ENCODE measurements around the gene KIF27. TPM values are rescaled to one million over a fixed set of nuclear protein-coding genes. Genes with fewer than 3 reads are reported as not detected.
"Not testable (repeated sequence)": the region's sequence is repeated elsewhere in the genome, so short reads cannot be mapped to it uniquely, and the experiment has no call there.

The KIF27 gene
- total RNA-seq, 1 donor from 2014 or later, result 9.4 TPM

DNA sequence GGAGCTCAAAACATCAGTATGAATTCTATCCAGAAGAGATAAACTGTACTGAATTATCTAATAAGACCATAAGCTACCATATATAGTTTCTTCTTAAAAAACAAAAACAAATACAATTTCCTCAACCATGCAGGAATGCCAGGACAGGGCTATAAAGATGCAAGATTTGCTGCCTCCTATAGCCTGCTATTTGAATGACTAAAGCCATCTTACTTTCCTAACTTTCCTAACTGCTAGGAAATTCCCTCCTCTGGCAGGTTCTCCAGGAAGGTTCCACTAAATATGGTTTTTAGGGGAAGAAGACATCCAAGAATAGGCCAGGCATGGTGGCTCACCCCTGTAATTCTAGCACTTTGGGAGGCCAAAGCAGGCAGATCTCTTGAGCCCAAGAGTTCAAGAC is 15.1 kb downstream of the KIF27 start:
- Mint-ChIP-seq H3K36me3 (ENCODE audit: low read depth) (peaks cover 3% of the 10 kb centered on the region), H3K4me3 (no peak overlapping the region), H3K27ac (ENCODE audit: unreplicated experiment) (no peak overlapping the region), H3K27me3 (ENCODE audit: low read depth) (no peaks in the 10 kb centered on the region), H3K4me1 (no peaks in the 10 kb centered on the region), H3K9me3 (no peaks in the 10 kb centered on the region)
- TF ChIP-seq, protein P1, sequence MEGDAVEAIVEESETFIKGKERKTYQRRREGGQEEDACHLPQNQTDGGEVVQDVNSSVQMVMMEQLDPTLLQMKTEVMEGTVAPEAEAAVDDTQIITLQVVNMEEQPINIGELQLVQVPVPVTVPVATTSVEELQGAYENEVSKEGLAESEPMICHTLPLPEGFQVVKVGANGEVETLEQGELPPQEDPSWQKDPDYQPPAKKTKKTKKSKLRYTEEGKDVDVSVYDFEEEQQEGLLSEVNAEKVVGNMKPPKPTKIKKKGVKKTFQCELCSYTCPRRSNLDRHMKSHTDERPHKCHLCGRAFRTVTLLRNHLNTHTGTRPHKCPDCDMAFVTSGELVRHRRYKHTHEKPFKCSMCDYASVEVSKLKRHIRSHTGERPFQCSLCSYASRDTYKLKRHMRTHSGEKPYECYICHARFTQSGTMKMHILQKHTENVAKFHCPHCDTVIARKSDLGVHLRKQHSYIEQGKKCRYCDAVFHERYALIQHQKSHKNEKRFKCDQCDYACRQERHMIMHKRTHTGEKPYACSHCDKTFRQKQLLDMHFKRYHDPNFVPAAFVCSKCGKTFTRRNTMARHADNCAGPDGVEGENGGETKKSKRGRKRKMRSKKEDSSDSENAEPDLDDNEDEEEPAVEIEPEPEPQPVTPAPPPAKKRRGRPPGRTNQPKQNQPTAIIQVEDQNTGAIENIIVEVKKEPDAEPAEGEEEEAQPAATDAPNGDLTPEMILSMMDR (conservative IDR thresholded peaks at IDR 0.05), result no peak
- DNase-seq (ENCODE audit: low read depth, low spot score), result no peak

DNA sequence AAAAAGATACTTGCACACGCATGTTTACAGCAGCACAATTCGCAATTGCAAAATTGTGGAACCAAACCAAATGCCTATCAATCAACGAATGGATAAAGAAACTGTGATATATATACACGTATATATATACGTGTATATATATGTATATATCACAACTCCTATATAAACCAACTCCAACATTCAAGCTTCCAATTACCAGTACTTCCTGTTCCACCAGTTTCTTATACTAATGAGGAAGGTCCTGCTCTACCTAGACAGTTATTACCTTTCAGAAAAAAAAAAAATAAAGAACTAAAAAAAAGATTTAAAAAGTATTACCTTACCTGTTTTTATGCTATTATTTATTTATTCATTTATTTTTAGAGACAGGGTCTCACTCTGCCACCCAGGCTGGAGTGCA is 20.6 kb downstream of the KIF27 start:
- H3K27ac Mint-ChIP-seq (ENCODE audit: unreplicated experiment); H3K27me3 Mint-ChIP-seq (ENCODE audit: low read depth); DNase-seq (ENCODE audit: low read depth, low spot score); H3K4me1 Mint-ChIP-seq; H3K9me3 Mint-ChIP-seq; H3K4me3 Mint-ChIP-seq; H3K36me3 Mint-ChIP-seq (ENCODE audit: low read depth): not testable (repeated sequence)

DNA sequence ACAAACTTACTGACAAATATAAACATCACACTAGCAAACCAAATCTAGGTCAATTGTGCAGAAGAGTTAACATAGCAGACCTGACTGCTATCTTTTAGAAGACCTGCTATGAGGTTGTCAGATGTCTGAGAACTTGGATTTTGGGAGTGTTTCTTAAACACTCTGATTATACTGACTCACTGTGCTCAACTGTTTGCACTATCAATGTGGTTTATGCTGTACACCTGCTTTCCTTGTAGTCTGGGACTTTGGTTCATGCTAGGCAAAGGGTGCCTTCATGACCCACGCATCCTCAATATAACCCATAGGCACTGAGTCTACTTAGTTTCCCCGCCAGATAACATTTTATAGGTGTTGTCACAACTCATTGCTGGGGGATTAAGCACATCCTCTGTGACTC is 26.9 kb downstream of the KIF27 start:
- not testable (repeated sequence) for H3K9me3 Mint-ChIP-seq; H3K27ac Mint-ChIP-seq (ENCODE audit: unreplicated experiment); H3K4me3 Mint-ChIP-seq; H3K4me1 Mint-ChIP-seq; H3K27me3 Mint-ChIP-seq (ENCODE audit: low read depth); H3K36me3 Mint-ChIP-seq (ENCODE audit: low read depth); DNase-seq (ENCODE audit: low read depth, low spot score)

DNA sequence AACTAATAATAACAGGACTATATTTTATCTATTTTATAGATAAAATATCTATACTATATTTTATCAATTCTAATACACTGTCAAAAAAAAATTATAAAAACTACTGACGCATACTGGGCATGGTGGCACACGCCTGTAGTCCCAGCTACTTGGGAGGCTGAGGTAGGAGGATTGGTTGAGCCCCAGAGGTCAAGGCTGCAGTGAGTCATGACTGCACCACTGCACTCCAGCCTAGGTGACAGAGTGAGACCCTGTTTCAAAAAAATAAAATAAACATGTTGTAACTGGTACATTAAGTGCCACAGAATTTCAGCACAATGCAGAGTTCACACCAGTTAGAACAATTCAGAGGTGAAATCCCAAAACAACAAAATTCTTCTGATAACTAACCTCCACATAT is 34.7 kb downstream of the KIF27 start:
- H3K9me3 Mint-ChIP-seq; H3K27me3 Mint-ChIP-seq (ENCODE audit: low read depth); H3K4me3 Mint-ChIP-seq; H3K4me1 Mint-ChIP-seq; DNase-seq (ENCODE audit: low read depth, low spot score); H3K36me3 Mint-ChIP-seq (ENCODE audit: low read depth); H3K27ac Mint-ChIP-seq (ENCODE audit: unreplicated experiment): not testable (repeated sequence)

DNA sequence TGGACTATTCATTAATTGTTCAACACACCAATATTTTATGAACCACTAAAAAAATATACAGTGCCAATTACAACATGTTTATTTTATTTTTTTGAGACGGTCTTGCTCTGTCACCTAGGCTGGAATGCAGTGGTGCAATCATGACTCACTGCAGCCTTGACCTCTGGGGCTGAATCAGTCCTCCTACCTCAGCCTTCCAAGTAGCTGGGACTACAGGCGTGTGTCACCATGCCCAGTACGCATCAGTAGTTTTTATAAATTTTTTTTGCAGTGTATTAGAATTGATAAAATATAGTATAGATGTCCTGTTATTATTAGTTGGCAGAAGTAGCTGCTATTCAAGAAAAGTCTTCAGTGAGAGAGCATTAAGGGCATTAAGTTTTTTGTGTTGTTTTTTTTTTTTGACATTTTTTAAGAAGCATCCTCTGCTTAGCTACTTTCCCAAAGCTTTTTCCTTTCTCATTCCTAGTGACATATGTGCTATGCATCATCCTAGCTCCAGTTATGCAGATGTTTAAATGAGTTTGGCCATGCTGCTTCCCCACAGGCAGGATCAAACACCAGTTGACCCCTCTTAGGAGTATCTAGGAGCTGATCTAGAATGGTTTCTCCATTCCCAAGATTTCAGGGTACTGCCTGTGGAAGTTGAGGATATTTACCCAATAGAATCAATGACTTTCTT is 35.5 kb downstream of the KIF27 start:
- not testable (repeated sequence) for H3K36me3 Mint-ChIP-seq (ENCODE audit: low read depth); H3K27ac Mint-ChIP-seq (ENCODE audit: unreplicated experiment); H3K4me1 Mint-ChIP-seq; H3K4me3 Mint-ChIP-seq; DNase-seq (ENCODE audit: low read depth, low spot score); H3K27me3 Mint-ChIP-seq (ENCODE audit: low read depth); H3K9me3 Mint-ChIP-seq

DNA sequence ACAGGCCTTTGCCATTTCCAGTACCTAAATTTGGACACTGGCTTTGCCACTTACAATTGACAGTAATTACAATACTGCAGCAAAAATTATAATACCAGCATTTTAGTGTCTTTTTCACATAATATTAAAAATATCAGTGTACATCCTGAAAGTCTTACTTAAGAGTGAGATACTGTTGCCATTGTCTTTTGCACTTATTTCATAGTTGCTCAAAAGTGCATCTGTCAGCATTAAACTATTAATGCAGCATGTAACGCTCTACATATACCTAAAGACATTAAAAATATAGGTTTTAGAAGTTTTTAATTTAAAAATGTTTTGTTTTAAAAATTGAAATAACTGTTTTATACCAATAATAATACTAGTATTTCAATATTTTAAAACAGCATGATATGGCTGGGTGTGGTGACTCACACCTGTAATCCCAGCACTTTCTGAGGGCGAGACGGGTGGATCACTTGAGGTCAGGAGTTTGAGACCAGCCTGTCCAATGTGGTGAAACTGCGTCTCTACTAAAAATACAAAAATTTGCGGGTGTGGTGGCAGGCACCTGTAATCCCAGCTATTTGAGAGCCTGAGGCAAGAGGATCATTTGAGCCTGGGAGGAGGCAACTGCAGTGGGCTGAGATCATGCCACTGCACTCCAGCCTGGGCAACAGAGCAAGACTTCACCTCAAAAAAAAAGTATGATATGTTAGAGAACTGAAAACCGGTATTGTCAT is 39.4 kb downstream of the KIF27 start:
- not testable (repeated sequence) for H3K4me1 Mint-ChIP-seq; H3K4me3 Mint-ChIP-seq; H3K27ac Mint-ChIP-seq (ENCODE audit: unreplicated experiment); H3K9me3 Mint-ChIP-seq; DNase-seq (ENCODE audit: low read depth, low spot score); H3K27me3 Mint-ChIP-seq (ENCODE audit: low read depth)
- H3K36me3 Mint-ChIP-seq (ENCODE audit: low read depth), result peaks cover 14% of the 10 kb centered on the region

DNA sequence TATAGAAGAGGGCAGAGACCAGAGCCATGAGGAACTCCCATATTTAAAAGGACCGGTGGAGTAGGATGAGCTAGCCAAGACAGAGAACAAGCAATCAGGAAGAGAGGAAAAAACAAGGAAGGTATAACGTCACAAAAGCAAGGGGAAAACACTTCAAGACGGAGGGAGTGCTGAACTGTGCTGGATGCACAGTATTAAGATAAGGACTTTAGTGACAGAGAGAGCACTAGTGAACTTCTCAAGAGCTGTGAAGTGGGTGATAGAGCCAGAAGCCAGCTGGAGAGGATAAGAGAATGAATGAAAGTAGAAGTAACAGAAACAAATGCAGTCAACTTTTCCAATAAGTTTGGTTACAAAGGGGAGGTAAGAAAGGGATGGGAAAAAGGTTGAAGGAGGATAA is 45.7 kb downstream of the KIF27 start:
- H3K27ac Mint-ChIP-seq (ENCODE audit: unreplicated experiment); H3K4me3 Mint-ChIP-seq; H3K4me1 Mint-ChIP-seq; H3K9me3 Mint-ChIP-seq; DNase-seq (ENCODE audit: low read depth, low spot score); H3K27me3 Mint-ChIP-seq (ENCODE audit: low read depth): not testable (repeated sequence)
- H3K36me3 Mint-ChIP-seq (ENCODE audit: low read depth), result peaks cover 10% of the 10 kb centered on the region

DNA sequence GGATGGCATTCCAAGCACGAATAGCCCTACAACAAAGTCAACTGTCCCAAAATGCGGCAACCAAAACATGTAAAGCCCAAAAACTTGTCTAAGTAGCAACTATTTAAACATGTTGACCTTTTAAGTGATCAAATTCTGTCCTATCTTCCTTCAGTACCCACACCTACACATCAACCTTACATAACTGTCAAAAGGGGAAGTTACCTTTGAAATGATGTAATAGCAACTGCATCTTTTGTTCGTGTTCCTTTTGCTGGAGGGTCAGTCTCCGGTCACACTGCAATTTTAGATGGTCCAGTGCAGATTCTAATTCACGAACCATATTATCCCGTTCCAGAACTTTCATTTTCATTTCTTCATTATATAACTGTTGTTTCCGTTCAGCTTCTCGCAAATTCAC is 71.3 kb downstream of the KIF27 start:
- DNase-seq (ENCODE audit: low read depth, low spot score); H3K4me1 Mint-ChIP-seq; H3K27ac Mint-ChIP-seq (ENCODE audit: unreplicated experiment); H3K27me3 Mint-ChIP-seq (ENCODE audit: low read depth); H3K4me3 Mint-ChIP-seq; H3K9me3 Mint-ChIP-seq: not testable (repeated sequence)
- peaks cover 21% of the 10 kb centered on the region for H3K36me3 Mint-ChIP-seq (ENCODE audit: low read depth)

DNA sequence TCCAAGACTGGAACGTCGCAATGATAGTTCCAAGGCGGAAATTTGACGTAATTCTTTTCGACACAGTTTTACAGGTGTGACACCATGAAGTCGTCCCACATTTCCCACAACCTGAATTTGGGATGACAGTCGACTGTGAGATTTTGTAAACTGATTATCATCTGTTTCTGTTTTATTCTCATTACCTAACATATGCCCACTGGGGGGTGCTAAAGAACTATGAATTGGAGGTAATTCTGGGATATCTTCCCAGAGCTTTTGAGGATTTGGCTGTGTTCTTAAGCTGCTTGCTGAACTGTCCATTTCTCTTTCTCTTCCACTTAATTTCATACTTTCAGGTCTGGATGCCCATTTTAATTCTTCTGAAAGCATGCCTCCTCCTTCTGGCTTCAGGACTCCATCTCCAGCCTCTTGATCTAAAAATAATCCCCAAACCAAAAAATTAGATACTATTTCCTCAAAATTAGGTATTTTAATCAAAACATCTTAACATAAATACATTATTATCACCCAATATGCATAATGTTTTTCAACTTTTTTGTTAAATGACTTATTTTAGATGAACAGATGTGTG is 84.1 kb downstream of the KIF27 start:
- H3K27ac Mint-ChIP-seq (ENCODE audit: unreplicated experiment); H3K27me3 Mint-ChIP-seq (ENCODE audit: low read depth); H3K9me3 Mint-ChIP-seq; H3K36me3 Mint-ChIP-seq (ENCODE audit: low read depth); H3K4me1 Mint-ChIP-seq; H3K4me3 Mint-ChIP-seq; DNase-seq (ENCODE audit: low read depth, low spot score): not testable (repeated sequence)
- TF ChIP-seq, protein P1 (conservative IDR thresholded peaks at IDR 0.05), result peak; percentile 47
